ENCODE results near the gene XIRP2.
"Not testable (repeated sequence)": the region's sequence is repeated elsewhere in the genome, so short reads cannot be mapped to it uniquely, and the experiment has no call there.

Gene XIRP2

DNA sequence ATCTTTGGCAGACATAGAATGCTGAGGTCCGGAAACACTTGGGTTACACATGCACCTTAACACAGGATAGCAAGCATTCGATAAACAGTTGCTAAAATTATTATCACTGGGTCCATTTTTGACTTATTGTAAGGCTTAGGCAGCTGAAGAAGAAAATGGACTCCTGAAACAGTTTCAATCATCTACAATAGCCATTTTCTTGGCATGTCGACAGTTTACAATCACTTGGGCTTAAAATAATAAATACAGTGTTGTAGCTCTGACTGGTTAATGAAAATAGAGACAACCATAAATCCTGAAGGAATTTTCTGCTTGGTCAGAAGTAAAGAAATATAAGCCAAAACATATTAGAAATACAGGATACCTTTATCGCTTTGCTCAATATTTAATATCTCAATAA, 169.2 kb downstream of the XIRP2 start:
- DNase-seq: no peak

DNA sequence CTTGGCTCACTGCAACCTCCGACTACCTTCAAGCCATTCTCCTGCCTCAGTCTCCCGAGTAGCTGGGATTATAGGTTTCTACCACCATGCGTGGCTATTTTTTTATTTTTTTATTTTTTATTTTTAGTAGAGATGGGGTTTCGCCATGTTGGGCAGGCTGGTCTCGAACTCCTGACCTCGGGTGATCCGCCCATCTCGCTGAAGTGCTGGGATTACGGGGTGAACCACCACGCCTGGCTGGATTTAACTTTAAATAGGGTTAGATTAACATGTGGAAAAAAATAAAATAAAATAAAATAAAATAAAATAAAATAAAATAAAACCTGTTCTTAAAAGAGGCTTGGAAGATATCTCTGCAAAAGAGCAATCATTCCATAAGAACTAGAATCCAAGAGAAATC, 170.9 kb downstream of the XIRP2 start:
- no peak for DNase-seq

DNA sequence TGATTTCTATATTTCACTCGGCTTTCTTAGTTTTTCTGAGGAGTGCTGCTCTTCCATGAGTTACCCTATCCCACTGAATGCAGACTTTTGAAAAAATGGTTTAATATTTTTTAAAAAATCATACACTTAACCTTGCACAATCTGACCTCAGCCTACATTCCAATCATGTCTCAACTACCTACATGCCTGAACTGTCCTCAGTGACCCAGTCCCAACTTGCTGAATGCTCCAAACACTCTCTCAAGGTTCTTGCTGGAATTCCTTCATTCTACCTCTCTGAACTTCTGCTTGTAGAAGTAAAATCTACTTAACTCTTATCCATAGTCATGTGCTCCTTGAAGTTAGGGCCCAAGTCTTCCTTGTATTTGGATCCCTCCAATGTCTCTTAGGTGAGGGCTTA, 181.6 kb downstream of the XIRP2 start:
- DNase-seq: no peak

DNA sequence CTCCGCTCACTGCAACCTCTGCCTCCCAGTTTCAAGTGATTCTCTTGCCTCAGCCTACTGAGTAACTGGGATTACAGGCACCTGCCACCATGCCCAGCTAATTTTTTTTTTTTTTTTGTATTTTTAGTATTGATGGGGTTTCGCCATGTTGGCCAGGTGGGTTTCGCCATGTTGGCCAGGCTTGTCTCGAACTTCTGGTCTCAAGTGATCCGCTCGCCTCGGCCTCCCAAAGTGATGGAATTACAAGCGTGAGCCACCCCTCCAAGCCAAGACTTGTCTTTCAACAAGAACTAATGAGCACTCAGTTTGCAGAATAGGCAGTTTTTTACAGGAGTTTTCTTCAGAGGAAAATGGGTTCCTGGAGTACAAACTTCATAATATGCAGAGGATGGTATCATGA, 187.4 kb downstream of the XIRP2 start:
- not testable (repeated sequence) for DNase-seq

DNA sequence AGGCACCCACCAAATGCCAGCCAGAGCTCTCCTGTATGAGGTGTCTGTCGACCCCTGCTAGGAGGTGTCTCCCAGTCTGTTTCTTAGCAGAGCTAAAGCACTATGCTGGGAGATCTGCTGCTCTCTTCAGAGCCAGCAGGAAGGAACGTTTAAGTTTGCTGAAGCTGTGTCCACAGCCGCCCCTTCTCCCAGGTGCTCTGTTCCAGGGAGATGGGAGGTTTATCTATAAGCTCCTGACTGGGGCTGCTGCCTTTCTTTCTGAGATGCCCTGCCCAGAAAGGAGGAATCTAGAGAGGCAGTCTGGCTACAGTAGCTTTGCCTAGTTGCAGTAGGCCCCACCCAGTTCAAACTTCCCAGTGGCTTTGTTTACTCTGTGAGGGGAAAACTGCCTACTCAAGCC, 210.7 kb downstream of the XIRP2 start:
- DNase-seq: not testable (repeated sequence)

DNA sequence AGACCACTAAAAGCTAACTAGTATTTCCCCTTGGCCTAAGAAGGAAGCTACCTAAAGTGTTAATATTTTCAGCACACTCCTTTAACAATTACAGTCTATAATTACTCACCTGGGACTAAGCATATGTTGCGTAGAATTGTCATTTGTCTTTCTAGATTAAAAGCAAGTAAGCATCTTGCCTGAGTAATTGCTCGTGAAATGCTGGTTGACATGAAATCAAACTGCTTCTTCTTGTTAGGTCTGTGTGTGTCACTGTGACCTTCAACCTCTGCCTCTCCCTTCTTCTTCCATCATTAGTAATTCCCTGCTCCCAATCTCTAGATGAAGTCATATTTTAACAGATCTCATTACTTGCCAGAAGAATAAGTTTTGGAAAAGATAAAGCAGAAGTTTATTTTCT, 212.2 kb downstream of the XIRP2 start:
- DNase-seq: no peak

DNA sequence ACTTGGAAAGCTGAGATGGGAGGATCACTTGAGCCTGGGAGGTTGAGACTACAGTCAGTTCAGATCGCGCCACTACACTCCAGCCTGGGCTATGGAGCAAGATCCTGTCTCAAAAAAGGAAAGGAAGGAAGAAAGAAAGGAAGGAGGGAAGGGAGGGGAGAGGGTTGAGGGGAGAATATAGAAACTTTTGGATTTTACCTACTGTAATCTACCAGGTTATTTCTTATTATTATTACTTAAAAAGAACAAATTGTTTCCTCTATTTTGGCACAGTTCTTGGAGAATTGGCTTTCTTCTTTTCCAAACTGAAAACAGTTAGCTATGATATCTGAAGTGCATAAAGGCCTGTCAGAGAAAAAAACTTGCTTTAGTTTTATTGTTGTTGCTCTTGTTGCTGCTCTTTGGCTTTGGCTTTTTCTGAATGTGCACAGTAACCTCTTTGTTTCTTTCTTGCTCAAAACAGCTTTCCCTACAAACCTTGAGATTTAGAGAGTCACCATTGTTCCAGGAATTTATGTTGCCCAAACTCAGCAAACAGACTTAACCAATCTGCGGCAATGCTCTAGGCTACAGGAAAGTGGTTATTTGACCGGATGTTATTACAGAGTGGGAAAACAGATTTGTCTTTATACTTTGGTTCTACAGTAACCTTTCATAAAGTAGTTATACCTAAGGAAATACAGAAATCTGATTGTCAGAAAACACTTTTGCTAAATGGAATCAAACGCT, 214.9 kb downstream of the XIRP2 start:
- no peak for DNase-seq

DNA sequence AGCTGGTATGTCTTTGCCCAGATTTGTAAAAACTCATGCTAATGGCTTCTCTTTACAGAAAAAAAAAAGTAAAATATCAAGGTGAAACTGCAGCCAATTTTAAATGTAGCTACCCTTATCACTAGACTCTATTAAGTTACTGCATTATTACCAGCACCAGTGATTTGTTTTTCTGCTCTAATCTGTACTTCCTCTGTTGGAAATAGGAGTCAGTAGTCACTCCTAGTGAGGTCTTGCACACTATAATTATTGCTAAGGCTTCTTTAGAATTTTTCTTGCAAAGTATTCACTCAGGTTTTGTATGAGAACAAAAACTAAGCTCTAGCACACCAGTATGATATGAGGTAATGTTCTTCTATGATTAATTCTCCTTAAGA, 215.5 kb downstream of the XIRP2 start:
- no peak for DNase-seq

DNA sequence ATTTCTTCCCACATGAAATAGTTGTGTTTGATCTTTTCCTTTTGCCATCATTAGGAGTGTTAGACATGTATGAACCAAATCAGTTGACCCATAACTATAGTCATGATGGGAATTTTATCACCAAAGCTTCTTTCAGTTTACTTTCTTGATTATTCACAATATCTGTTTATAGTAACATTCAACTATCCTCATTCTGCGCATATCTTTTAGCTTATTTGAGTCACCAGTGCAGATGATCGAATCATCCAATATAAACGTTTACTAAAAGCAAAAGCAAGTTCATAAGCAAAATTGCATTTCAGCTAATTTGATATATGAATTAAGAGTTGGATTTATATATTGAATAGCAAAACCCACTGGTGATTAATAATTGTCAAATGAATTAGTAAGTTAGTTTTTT, 216.4 kb downstream of the XIRP2 start:
- DNase-seq: no peak

DNA sequence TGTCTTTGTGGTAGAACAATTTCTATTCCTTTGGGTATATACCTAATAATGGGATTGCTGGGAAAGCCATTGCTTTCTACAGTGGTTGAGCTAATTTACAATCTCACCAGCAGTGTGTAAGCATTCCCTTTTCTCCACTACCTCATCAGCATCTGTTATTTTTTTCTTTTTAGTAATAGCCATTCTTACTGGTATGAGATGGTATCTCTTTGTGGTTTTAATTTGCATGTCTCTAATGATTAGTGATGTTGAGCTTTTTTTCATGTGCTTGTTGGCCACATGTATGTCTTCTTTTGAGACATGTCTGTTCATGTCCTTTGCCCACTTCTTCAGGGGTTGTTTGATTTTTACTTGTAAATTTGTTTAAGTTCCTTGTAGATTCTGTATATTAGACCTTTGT, 221.4 kb downstream of the XIRP2 start:
- DNase-seq: not testable (repeated sequence)

DNA sequence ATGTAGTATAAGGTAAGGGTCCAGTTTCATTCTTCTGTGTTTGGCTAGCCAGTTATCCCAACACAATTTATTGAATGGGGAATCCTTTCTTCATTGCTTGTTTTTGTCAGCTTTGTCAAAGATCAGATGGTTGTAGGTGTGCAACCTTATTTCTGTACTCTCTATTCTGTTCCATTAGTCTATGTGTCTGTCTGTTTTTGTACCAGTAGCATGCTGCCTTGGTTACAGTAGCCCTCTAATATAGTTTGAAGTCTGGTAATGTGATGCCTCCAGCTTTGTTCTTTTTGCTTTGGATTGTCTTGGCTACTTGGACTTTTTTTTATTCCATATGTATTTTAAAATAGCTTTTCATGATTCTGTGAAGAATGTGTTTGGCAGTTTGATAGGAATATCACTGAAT, 222.1 kb downstream of the XIRP2 start:
- no peak for DNase-seq

DNA sequence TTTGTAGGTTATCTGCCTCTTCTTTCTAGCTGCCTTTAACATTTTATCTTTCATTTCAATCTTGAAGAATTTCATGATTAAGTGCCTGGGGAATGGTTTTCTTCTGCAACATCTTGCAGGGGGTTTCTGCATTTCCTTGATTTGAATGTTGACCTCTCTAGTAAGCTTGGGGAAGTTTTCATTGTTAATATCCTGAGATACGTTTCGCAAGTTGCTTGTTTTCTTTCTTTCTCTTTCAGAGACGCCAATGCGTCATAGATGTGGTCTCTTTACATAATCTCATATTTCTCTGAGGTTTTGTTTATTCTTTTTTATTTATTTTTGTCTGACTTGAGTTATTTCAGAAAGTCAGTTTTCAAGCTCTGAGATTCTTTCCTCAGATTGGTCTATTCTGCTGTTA, 225.7 kb downstream of the XIRP2 start:
- no peak for DNase-seq

DNA sequence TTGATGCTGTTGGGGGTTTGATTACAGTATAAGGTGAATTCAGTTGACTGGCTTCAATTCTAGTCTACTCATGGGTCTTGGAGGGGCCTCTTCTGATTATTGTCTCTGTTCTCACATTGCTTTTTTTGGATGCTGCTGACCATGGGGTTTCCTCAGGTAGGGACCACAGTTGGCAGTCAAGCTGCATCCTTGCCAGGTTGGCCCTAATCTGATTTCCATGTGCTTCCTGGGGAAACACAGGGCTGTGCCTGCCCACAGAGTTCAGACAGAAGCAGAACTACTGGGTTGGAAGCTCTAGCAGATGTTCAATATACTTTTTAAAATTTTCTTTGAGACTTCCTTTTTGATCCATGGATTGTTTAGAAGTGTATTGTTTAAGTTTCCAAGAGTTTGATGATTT, 227.3 kb downstream of the XIRP2 start:
- no peak for DNase-seq

DNA sequence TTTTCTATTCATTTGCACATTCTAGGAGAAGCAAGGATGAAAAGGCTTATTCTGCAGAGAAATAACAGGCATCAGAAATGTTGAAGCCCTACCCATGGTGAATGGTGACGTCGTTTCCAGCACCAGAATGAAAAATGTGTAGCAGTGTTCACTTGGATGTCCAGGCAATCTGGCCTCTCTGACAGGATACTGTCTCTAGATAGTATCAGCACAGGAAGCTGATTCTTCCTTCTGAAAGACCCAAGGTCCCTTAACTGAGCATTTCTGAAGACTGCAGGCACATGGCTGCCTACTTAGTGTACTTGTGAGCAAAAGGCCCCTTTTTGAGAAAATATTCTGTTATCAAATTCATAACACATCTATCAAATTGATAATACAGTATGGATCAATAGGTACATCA, 234.1 kb downstream of the XIRP2 start:
- no peak for DNase-seq

DNA sequence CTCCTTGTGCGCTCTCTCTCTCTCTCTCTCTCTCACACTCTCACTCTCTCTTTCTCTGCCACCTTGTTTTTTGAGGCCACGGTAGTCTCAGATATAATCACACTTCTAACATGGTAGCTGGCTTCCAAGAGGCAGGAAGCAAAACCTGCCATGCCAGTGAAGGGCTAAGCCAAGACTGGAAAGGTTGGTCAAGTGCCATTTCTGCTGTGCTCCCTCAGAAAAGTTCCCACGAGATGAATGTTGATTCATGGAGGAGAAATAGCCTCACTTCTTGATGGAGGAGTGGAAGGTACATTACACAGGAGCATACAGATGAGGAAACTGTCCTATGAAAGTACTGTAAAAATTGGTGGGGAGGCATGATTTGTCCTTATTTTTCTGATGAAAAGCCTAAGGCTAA, 237.9 kb downstream of the XIRP2 start:
- no peak for DNase-seq

DNA sequence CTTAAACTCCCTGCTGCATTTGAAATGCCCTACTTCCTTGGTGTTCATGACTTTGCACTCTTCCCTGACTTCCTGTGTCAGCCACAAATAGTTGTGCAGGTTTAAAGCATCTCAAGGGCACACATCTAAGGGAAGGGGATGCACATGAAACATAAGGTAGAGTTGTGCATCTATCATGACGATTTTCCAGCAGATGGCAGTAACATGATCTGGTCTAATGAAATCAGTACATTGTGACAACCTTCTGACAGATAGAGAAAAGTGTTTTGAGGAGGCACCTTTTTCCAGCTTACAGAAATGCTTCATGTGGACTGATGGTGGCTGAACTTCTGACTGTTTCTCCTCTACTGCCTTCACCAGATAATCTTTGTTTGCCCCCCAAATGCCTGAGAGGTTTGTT, 238.9 kb downstream of the XIRP2 start:
- no peak for DNase-seq

DNA sequence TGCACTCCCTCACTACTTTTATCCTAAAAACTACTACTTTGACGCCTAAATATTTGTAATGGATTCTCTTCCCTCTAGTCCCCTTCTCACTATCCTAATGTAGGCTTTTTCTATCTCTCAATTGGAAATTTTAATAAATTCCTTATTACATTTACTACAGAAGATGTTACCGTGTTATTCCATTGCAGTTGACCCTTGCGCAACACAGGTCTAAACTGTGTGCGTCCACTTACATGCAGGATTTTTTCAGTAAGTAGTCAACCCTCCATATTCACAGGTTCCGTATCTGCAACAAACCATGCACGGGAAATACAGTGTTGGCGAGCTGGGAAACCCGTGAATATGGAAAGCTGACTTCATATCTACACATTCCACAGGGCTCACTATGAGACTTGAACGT, 239.8 kb downstream of the XIRP2 start:
- DNase-seq: no peak

DNA sequence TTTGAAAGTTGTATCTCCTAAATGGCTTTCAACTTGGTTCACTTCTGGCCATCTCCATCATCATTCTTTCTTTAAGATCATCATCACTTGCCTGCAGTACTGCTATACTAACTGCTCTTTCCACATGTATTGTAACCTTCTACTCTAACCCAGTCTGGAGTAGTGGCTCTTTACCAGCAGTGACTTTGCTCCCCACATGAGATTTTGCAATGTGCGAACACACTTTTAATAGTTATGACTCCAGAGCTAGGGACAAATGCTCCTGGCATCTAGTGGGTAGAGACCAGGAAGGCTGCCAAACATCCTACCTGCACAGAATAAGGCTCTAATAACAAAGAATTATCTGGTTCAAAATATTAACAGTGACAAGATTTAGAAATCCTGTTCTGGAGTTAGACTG, 243.8 kb downstream of the XIRP2 start:
- DNase-seq: no peak

DNA sequence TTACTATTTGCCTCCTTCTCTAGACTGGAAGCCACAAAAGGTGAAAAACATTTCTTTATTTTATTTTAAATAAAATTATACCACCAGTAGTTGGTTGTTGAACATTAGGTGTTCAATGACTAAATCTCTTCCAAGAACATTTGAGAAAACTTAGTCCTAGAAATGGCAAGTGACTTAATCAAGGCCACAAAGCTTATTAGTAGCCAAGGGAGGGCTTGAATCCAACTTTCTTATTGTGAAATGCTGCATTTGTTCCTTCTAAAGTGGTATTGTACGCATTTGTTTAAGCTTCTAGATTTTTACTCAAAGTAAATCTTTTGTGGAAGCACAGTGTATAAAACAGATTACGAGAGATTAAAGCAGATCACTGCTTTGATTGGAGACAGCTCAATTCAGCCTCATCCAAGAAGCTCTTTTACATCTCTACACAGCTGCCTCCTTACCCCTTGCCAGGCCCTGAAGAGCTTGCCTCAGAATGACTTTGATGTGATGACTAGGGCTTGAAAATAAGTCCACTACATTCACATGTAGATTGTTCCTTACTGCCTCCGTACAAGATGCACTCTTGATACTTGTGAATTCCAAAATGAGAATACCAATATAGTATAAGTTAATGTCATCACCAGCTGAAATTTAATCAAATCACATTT, 244.8 kb downstream of the XIRP2 start:
- no peak for DNase-seq

DNA sequence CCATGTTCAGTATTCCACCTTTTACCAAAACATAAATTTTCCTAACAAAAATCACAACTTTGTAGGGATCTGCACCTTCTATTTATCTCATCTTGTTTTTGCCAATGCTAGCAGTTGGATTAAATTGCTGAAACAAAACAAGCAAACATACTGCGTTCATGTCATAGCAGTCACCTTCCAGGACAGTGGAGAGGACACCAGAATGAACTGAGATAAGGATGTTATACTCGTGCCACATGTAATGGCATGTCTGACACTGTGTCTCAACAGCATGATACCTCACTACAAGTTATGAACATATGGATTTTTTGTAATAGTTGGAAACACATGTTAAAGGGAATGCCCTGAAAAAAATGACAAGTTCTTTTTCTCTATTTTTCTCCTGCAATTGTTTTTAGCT, 245.3 kb downstream of the XIRP2 start:
- no peak for DNase-seq

DNA sequence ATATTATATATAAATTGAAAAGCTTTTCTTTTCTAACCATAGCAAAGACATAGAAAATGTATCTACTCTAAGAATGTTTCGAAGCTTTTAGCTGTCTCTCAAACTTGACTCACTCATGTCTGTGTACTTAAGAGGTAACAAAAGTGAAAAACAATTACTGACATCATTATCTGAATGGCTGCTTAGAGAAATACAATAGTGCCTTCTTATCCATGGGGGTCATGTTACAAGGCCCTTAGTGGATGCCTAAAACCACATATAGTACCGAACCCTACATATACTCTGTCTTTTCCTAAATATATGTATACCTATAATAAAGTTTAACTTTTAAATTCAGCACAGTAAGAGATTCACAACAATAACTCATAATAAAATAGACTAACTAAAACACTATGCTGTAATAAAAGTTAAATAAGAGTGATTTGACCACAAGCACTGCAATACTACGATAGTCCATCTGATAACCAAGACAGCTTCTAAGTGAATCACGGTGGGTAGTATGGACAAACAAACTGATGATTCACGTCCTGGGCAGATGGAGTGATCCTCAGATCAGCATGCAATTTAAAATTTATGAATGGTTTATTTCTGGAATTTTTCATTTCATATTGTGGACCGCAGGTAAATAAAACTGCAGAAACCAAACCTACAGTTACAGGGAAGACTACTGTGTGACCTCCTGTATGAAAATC, 246.2 kb downstream of the XIRP2 start:
- DNase-seq: peak; percentile 24

DNA sequence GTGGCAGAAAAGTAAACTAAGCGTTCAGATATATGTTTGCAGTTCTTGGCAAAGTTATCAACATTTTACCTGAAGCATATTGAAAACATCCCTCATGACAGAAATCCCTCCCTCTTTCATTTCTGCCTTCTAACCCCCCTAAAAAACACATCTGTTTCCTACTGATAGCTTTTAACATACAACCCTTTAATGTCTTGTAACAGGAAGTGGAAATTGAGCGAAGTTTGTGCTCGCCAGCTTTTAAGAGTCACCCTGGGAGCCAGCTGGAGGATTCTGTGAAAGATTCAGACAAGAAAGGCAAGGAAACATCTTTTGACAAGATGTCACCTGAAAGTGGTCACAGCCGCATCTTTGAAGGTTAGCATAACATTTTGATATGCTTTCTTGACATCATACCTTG, 247.4 kb downstream of the XIRP2 start:
- no peak for DNase-seq

DNA sequence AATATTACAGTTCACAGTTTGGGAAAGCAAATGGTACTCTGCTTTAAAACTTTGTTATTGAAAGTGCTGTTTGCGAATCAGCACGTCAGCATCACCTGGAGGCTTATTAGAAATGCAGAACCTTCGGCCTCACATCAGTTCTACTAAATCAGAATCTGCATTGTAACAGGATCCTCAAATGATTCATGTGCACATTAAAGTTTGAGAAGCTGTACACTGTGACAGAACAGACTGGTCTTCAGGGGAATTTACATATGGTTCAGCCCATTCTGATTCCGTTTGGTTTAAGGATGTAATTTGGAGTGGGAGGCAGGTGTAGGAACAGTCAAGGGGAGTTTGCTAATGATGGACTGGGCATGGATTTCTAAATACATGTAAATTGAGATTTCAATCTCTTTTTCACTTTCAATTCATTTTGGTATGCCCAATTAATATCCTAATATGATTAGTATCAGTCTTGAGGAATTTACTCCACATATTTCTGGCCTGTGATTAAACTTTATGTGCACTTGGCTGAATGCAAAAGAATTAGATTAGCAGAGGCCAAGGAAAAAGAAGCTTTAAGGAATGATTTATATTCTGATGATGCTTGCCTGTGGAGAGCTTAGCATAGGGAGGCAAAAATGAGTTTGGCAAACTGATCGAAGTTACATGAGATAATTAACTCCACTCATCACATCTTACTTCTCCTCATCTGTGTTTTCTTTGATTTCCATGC, 248.8 kb downstream of the XIRP2 start:
- no peak for DNase-seq

DNA sequence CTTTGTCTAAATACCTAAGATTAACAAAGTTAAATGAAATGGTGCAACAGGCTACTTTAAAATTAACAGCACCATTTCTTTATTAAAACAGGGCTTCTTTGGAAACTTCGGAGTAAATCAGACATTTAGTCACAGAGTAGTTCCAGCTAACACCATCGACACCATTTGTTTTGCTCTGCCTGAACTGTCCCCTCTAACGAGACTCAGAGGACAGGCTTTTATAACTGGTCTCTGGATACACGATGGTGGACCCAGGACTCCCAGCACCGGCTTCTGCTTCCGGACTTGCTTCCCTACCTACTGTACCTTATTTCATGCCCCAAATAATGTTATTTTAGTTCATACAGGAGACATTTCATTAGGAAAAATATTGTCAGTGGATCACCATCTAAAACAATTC, 252.1 kb downstream of the XIRP2 start:
- DNase-seq: no peak
